Effector memory CD8-positive, alpha-beta T cell (primary cell): Measurements from ENCODE around the gene TUBGCP3.

Experiments used
- ATAC-seq: fragments of 150-1000 bp; cut with Tn5 transposase; replicated peaks from 2 replicates; pipeline ENCODE4 v1.10.0; 2021; ENCODE audit warnings: mild to moderate bottlenecking, moderate library complexity
- DNase-seq, 3 experiments: peaks; one replicate each; pipeline ENCODE4 v3.0.0; 2021
- H3K27ac Mint-ChIP-seq, 2 donors: one replicate each; pipeline ENCODE4 v1.8.0; 2022; ENCODE audit warnings: mild to moderate bottlenecking in 2 of 2, mixed read lengths in 2 of 2, moderate library complexity in 2 of 2
- H3K27me3 Mint-ChIP-seq, 2 donors: one replicate each; pipeline ENCODE4 v1.8.0; 2022; ENCODE audit warnings: mixed read lengths in 2 of 2
- H3K36me3 Mint-ChIP-seq: one replicate; pipeline ENCODE4 v1.8.0; 2022; ENCODE audit warnings: mild to moderate bottlenecking, moderate library complexity, mixed read lengths; ENCODE audit not compliant: insufficient read depth
- H3K4me1 Mint-ChIP-seq, 2 donors: one replicate each; pipeline ENCODE4 v1.8.0; 2022; ENCODE audit warnings: low read depth in 2 of 2, mixed read lengths in 2 of 2
- H3K4me3 Mint-ChIP-seq, 2 donors: one replicate each; pipeline ENCODE4 v1.8.0; 2022; ENCODE audit warnings: mild to moderate bottlenecking in 2 of 2, mixed read lengths in 2 of 2, moderate library complexity in 2 of 2
- H3K9me3 Mint-ChIP-seq, 2 donors: one replicate each; pipeline ENCODE4 v1.8.0; 2022; ENCODE audit warnings: mixed read lengths in 2 of 2

Gene TUBGCP3

DNA sequence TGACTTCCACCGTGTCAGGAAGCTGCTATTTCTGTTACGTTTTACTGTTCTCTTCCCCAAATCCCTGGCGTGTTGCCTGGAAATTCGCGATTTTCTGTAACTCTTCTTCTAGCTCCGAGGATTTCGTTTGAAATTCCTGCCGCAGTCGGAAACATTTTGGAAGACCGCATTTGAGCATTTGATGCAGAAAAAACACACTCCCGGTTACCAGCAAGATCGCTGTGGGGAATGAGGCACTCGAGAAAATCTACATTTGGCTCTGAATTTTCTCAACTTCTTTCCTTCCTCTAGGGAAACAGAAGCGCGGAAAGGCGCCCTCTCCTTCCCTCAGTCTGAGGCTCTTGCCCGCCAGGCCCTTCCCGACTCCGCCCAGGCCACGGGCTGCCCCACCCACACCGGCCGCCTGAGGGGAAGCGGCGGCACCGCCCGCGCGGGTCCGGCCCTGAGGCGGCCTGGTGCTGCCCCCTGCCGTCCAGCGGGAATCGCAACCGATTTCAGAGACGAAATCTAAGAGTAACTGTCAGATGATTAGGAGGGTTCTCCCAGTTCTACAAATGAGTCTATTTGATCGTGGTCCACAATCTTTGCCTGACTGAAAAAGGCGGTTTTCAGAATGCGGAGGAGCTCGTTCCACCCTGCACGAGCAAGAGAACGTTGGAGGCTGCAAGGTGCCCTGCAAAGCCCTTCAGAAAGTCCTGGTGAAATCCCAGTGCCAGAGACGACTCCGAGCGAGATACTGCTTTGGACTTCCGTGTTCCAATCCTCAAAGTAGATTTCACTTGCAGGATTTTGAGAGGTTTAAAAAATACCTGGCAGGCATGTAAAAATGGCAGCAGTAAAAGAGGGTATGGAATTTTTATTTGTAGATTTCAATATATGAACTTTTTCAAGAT is 18.4 kb upstream of the TUBGCP3 start:
- H3K36me3 Mint-ChIP-seq: no peaks in the 10 kb centered on the region
- peak overlapping the region; percentile 76 to 78 for H3K4me3 Mint-ChIP-seq
- H3K9me3 Mint-ChIP-seq: no peaks in the 10 kb centered on the region
- ATAC-seq (peak; percentile 99), DNase-seq (peak; percentile 78 to 81 (median 80))
- H3K27me3 Mint-ChIP-seq: peaks cover 38 to 57% of the 10 kb centered on the region in 2 donors
- H3K27ac Mint-ChIP-seq: no peak overlapping the region
- H3K4me1 Mint-ChIP-seq: peaks cover 7 to 8% of the 10 kb centered on the region in 2 donors

DNA sequence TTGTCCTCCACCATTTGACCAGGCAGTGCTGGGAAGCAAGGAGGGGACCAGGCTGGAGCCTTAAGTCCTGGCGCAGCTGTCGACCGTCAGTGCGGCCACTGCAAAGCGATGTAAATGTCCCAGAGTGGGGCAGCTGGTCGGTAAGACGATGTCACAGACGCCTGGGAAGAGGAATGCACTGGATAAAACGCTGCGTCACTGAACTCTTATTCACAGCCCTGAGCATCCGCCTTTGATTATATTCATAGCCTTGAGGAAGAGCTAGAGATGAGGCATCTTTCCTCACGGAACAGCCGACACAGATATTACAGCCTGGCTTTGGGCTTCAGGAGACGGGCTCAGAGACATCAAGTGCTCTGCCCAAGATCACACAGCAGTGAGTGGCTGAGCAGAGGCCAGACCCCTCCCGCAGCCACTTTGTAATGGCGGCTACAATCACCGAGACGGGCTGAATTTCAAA is 17.6 kb upstream of the TUBGCP3 start:
- Mint-ChIP-seq H3K9me3 (no peaks in the 10 kb centered on the region), H3K27ac (no peak overlapping the region), H3K4me1 (peaks cover 7 to 8% of the 10 kb centered on the region in 2 donors), H3K27me3 (peaks cover 38 to 51% of the 10 kb centered on the region in 2 donors), H3K4me3 (peak overlapping the region; percentile 76 to 78), H3K36me3 (no peaks in the 10 kb centered on the region)
- DNase-seq (no peak), ATAC-seq (no peak)

DNA sequence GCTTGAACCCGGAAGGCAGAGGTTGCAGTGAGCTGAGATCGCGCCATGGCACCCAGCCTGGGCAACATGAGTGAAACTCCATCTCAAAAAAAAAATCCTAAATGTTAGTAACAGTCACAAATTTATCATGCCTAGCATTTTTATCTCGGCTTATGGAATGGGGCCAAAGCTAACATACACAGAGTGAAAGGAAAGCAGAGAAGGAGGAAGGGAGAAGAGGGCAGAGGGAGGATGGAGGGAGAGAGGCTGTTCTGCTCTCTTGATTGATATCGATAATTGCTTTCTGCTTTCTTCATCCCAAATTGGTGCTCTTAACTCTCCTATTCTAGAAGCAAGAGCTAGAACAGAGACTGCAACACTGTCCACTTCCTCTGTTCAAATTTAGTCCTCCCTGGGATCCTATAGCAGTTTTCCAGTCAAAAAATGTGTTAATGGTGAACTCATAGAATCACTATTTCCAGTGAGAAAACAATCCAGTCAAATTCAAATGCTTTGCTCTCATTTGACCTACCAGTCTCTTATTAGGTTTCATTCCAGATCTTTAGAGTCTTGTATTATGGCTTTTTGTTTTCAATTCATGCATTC is 15.8 kb upstream of the TUBGCP3 start:
- no peaks in the 10 kb centered on the region for H3K36me3 Mint-ChIP-seq
- DNase-seq (no peak), ATAC-seq (no peak)
- H3K9me3 Mint-ChIP-seq: no peaks in the 10 kb centered on the region
- peaks cover 32 to 39% of the 10 kb centered on the region in 2 donors for H3K27me3 Mint-ChIP-seq
- H3K4me1 Mint-ChIP-seq: peaks cover 7 to 8% of the 10 kb centered on the region in 2 donors
- H3K4me3 Mint-ChIP-seq: no peak overlapping the region
- no peak overlapping the region for H3K27ac Mint-ChIP-seq

DNA sequence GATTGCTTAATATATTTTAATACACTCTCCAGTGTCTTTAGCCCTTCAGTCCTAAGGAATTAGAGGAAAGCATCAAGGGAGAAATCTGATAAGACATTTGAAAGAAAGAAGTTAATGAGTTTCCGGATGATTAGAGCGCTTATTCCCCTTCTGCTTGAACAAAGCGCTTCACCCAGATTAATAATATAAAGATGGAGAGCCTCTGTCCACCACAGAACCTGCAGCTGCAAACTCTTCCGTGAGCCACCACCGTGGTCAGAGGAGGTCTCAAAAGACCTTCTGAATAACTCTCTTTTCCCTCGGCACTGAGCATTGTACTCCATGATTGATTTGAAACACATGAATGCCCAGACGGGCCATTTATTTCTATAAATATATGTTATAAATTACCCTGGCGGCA is 14.2 kb upstream of the TUBGCP3 start:
- H3K4me1 Mint-ChIP-seq: peaks cover 7 to 8% of the 10 kb centered on the region in 2 donors
- no peaks in the 10 kb centered on the region for H3K36me3 Mint-ChIP-seq
- H3K4me3 Mint-ChIP-seq: no peak overlapping the region
- ATAC-seq (no peak), DNase-seq (no peak)
- H3K27ac Mint-ChIP-seq: no peak overlapping the region
- no peaks in the 10 kb centered on the region for H3K9me3 Mint-ChIP-seq
- peaks cover 30 to 38% of the 10 kb centered on the region in 2 donors for H3K27me3 Mint-ChIP-seq

DNA sequence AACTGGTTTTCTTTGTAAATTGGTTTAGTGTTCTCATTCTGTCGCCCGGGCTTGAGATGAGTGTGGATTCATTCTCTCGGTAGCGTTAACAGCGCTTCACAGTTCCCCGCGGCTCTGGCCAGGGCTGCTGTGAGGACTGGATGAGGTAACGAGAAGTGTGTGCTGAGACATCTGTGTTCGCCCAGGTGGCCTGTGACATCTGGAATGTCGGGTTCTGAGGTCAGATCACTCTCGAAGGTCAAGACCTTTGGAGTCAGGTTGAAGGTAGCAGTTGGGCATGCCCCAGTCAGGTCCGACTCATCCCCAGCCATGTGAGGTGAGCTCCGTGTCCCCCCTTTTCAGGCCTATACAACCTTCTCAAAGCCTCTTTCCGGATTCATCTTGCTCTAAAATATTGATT is 13.4 kb upstream of the TUBGCP3 start:
- no peak for ATAC-seq
- no peak for DNase-seq
- Mint-ChIP-seq H3K4me1 (peaks cover 6% of the 10 kb centered on the region in 2 donors), H3K36me3 (no peaks in the 10 kb centered on the region), H3K27me3 (peaks cover 38 to 46% of the 10 kb centered on the region in 2 donors), H3K27ac (no peak overlapping the region), H3K4me3 (no peak overlapping the region), H3K9me3 (no peaks in the 10 kb centered on the region)

DNA sequence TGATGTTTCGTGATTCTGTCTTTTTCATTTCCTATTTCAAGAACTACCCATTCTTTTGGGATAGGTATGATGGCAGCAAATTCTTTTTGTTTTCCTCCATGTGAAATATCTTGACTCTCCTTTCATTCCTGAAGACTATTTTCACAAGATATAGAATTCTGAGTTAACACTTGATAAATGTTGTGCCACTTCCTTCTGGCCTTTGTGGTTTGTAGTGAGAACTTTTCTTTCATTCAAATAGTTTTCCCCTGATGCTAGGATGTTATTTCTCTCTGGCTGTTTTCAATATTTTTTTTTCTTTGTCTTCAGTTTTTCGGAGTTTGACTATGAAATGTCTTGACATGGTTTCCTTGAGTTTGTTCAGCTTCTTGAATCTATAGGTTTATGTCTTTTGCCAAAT is 8.3 kb upstream of the TUBGCP3 start:
- ATAC-seq (no peak), DNase-seq (no peak)
- Mint-ChIP-seq H3K36me3 (no peaks in the 10 kb centered on the region), H3K9me3 (no peaks in the 10 kb centered on the region), H3K4me1 (peaks cover 2 to 7% of the 10 kb centered on the region in 2 donors), H3K4me3 (no peak overlapping the region), H3K27ac (no peak overlapping the region), H3K27me3 (peaks cover 38 to 42% of the 10 kb centered on the region in 2 donors)

DNA sequence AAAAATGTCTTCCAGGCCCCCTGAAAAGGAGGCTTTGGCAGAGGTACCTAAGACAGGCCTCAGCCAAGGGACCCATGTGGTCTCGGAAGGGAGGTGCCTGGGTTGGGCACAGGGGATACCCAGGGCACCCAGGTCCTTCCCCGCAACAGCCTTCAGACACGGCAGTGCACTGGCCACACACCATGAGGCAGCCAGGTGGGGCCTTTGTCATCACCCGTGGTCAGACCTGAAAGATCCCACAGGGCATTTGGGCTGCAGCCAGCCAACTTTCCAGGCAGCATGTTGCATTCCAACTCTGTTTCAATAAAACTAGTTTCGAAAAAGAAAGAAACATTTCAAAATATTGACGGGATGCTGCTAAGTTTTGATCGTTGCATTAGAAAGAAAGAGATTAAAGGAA is 4.7 kb upstream of the TUBGCP3 start:
- Mint-ChIP-seq H3K27ac (no peak overlapping the region), H3K36me3 (peaks cover 6% of the 10 kb centered on the region), H3K9me3 (no peaks in the 10 kb centered on the region), H3K27me3 (peaks cover 25 to 34% of the 10 kb centered on the region in 2 donors), H3K4me3 (no peak overlapping the region), H3K4me1 (peaks cover 14 to 18% of the 10 kb centered on the region in 2 donors)
- ATAC-seq: no peak
- no peak for DNase-seq

DNA sequence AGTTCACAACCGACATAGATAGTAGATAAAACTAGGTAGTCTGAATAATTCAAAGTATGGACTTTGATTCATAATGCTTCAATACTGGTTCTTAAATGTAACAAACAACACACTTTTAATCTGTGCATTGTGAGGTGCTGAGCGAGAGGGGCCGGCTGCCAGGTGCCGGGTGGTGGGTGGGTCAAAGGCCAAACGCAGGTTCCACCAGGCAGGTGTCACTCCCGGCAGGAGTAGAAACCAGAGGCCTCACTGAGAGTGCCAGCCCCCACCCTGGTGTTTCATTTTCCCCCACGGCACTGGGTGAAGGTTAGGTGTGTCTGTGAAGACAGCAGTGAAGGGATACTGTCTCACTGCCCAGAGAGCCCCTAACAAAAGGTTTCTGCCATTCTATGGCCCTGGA is 4.2 kb upstream of the TUBGCP3 start:
- DNase-seq (no peak), ATAC-seq (no peak)
- Mint-ChIP-seq H3K27me3 (peaks cover 20 to 29% of the 10 kb centered on the region in 2 donors), H3K27ac (no peak overlapping the region), H3K4me3 (no peak overlapping the region), H3K9me3 (no peaks in the 10 kb centered on the region), H3K36me3 (peaks cover 9% of the 10 kb centered on the region), H3K4me1 (peaks cover 16 to 20% of the 10 kb centered on the region in 2 donors)

DNA sequence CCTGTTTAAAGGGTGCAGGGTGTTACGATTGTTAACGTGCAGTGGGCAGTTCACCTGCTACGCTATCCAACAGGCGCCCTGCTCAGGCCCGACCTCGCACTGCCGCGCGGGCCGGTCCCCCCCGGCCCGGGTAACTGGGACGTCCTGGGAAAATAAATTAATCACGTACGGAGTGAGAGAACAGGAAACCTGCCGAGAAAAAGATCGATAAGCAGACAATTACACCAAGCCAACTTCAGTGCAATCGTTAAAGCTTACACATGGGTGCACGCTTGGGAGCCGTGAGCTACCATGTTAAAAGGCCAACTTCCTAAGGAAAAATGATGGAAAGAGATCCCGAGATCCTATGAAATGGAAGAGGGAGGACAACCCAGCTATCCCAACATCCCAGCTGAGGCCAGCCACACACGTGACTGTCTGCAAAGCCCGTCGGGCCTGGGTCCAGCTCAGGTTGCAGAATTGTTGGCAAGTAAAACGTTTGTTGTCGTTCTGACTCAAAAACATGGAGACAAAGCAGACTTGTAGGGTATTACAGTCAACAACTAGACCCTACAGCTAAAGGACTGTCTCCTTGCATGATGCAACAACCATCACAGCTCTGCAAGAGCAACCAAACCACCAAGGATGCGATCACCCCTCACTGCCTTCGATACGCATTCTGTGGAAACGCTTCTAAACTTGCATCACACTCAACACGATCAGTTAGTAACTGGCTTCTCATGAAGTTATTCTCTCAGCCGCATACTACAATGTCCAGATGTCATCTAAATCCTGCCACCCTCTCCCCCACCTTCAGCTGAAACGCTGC is 741 bp upstream of the TUBGCP3 start:
- H3K36me3 Mint-ChIP-seq: peaks cover 12% of the 10 kb centered on the region
- ATAC-seq: no peak
- H3K4me3 Mint-ChIP-seq: peak overlapping the region; percentile 94 to 96
- no peak for DNase-seq
- no peaks in the 10 kb centered on the region for H3K9me3 Mint-ChIP-seq
- peak overlapping the region; percentile 91 to 98 for H3K27ac Mint-ChIP-seq
- peaks cover 24% of the 10 kb centered on the region in 2 donors for H3K4me1 Mint-ChIP-seq
- peaks cover 0 to 8% of the 10 kb centered on the region in 2 donors for H3K27me3 Mint-ChIP-seq

DNA sequence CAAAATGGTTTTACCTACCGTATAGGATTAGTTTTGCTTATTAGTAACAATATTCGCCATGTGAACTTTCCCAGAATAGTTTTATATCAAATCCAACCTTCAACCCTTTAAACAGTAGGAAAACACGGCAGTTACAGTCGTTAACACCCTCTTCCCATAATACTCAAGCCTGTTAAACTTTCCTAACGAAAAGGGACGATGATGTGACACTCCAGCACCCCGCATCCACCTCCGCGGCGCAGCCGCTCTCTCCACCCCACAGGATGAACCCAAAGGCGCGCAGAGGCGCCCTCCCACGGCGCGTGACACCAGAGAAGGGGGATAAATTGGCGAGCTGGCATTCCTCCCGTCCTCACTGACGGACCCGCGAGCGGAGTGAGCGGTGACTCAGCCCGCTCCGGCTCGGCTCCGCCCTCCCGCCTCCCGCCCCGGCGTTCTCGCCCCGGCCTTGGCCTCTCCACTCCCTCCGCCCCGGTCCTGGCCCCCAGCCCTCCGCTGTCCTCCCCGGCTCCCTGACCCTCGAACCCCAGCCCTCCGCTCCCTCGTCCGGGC is 665 bp downstream of the TUBGCP3 start:
- H3K4me3 Mint-ChIP-seq: peak overlapping the region; percentile 94 to 96
- peak; percentile 67 for ATAC-seq

DNA sequence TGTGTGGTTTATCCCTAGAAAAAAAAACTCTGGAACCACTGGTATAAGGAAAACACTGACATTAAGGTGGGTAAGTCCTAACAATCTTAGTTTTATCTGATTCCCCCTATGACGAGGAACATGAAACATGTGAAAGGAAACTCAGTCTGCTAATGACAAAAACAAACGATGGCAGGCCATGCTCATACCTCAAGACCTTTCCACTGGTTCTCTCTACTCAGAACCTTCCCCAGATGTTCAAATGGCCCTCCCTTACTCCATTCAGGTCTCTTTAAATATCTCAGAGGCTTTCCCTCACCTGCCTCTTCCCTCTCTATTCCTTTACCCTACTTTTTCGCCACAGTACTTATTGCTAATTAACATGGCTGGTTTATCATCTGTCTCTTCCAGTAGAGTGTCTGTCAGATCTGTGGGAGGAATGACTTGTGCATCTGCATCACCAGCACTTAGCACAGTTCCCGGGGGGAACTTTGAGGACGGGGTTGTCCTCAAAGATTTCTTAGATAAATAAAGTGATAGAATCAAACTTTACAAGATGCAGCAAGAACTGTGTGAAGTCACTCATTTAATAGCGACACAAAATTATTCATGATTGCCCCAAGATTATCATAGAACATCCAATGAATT is 1.5 kb downstream of the TUBGCP3 start:
- no peaks in the 10 kb centered on the region for H3K9me3 Mint-ChIP-seq
- ATAC-seq: no peak
- peaks cover 35 to 36% of the 10 kb centered on the region in 2 donors for H3K4me1 Mint-ChIP-seq
- H3K27me3 Mint-ChIP-seq: no peaks in the 10 kb centered on the region
- peaks cover 12% of the 10 kb centered on the region for H3K36me3 Mint-ChIP-seq
- peak overlapping the region; percentile 91 to 98 for H3K27ac Mint-ChIP-seq
- DNase-seq: no peak
- H3K4me3 Mint-ChIP-seq: peak overlapping the region; percentile 94 to 96

More for the DNA sequence above, 665 bp downstream of the TUBGCP3 start:
- Mint-ChIP-seq H3K27me3 (peaks cover 0 to under 1% of the 10 kb centered on the region in 2 donors), H3K36me3 (peaks cover 12% of the 10 kb centered on the region), H3K27ac (peak overlapping the region; percentile 91 to 98), H3K4me1 (peaks cover 28 to 29% of the 10 kb centered on the region in 2 donors), H3K9me3 (no peaks in the 10 kb centered on the region)
- peak; percentile 39 to 51 (median 48) for DNase-seq

DNA sequence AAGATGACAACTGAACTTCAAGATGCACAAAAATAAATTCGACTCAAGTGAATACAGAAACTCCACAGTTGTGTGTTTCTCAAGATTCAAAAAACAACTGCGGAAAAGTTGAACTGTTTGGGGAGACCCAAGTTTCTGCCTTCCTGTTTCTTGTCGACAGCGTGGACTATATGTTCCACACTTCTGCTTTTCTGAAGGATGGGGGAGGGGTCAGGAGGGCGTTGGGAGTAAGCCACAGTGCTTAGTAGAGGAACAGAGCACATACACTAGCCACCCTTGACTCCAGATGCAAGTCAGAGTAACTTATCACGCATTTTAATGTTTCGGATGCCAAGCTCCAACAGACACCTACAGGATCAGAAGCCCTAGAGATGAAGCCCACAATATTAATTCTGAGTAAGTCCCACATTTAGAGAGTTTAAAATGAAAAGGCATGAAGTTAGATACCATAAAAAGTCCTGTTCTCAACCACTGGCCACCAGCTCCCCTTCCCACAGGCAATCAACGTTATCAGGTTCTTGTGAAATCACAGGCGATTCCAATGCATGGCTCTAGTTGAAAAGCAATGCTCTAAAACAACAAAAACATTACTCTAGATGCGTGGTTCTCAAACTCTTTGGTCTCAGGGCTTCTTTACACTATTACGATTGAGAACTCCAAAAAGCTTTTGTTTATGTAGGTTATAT is 4.2 kb downstream of the TUBGCP3 start:
- no peak for ATAC-seq
- Mint-ChIP-seq H3K36me3 (peaks cover 14% of the 10 kb centered on the region), H3K4me1 (peaks cover 35 to 43% of the 10 kb centered on the region in 2 donors), H3K27ac (no peak overlapping the region), H3K9me3 (no peaks in the 10 kb centered on the region), H3K27me3 (no peaks in the 10 kb centered on the region), H3K4me3 (no peak overlapping the region)
- DNase-seq: no peak
